GM12873 (cell line): ENCODE data around the gene CDC37L1.

Experiments
- TF ChIP-seq, protein P1 (sequence below): IDR thresholded peaks from 2 replicates; pipeline ENCODE4 v1.5.1; 2012; ENCODE audit warnings: low read depth, mild to moderate bottlenecking, moderate library complexity, low read length, control low read depth; ENCODE audit not compliant: insufficient read depth; ENCODE audit errors: missing control alignments

The CDC37L1 gene

DNA sequence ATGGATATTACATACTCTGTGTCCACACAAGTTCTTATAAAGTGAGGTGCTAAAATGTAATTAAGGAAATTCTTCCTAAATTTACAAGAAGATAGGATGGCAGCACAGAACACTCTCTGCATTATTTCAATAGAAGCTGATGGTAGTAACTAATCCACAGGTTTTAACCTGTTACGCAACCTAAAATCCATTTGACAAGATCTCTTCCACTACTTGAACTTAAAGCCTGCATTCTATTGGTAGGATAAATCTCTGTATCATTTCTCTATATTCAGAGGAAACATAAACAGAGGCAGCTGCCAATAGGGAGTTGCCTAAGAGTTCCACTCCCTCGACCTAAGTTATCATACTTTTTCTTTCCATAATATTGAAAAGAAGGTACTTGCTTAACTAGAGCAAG, 21.6 kb downstream of the CDC37L1 start:
- TF ChIP-seq, protein P1, sequence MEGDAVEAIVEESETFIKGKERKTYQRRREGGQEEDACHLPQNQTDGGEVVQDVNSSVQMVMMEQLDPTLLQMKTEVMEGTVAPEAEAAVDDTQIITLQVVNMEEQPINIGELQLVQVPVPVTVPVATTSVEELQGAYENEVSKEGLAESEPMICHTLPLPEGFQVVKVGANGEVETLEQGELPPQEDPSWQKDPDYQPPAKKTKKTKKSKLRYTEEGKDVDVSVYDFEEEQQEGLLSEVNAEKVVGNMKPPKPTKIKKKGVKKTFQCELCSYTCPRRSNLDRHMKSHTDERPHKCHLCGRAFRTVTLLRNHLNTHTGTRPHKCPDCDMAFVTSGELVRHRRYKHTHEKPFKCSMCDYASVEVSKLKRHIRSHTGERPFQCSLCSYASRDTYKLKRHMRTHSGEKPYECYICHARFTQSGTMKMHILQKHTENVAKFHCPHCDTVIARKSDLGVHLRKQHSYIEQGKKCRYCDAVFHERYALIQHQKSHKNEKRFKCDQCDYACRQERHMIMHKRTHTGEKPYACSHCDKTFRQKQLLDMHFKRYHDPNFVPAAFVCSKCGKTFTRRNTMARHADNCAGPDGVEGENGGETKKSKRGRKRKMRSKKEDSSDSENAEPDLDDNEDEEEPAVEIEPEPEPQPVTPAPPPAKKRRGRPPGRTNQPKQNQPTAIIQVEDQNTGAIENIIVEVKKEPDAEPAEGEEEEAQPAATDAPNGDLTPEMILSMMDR = no peak

DNA sequence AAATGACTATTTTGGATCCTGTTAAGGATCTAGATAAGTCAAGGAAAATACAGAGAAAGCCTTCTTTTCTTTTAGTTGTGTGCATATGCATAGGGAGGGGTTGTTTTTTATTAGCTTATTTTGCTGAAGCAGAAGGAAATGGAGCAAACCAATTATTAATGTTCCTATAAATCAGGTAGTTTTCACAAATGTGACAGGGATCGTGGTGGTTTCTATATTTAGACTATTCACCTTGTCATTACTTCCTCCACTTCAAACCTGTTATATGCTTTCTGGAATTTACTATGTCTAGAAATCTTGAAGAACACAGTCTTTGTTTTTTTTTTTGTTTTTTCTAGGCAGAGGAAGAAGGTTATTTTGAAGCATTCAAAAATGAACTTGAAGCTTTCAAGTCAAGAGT, 22.2 kb downstream of the CDC37L1 start:
- TF ChIP-seq, protein P1 = no peak

DNA sequence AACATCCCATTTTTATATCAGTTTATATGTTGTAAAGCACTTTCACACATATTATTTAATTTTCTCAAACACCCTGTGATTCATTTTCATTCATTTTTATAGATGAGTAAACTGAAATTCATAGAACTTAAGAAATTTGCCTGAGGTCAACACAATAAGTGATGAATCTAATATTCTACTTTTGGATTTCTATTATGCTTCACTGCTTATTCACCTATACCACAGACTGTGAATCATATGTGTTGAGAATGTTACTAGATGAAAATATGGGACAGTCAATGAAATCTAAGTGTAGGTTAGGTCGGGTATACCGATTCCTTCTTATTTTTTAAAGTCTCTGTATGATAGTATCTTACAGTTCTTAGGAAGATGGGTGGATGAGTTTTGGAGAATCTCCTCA, 24.8 kb downstream of the CDC37L1 start:
- TF ChIP-seq, protein P1 = no peak

DNA sequence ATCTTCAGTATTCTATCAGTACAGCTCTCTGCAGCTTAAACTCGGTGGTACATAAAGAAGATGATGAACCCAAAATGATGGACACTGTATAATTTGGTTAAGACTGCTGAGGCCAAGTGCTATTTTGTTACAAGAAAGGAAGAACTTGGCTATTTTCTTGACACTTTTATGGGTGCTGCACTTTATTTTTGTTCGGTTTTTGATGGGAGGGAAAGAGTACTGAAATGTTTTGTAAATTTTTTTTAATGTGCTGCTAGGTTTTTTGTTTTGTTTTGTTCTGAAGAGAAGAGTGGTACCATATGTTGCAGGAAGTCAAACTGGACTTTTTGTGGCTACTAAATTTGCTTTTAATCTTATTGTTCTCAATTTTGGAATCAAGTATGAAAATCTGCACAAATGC, 26.7 kb downstream of the CDC37L1 start:
- TF ChIP-seq, protein P1 = no peak

DNA sequence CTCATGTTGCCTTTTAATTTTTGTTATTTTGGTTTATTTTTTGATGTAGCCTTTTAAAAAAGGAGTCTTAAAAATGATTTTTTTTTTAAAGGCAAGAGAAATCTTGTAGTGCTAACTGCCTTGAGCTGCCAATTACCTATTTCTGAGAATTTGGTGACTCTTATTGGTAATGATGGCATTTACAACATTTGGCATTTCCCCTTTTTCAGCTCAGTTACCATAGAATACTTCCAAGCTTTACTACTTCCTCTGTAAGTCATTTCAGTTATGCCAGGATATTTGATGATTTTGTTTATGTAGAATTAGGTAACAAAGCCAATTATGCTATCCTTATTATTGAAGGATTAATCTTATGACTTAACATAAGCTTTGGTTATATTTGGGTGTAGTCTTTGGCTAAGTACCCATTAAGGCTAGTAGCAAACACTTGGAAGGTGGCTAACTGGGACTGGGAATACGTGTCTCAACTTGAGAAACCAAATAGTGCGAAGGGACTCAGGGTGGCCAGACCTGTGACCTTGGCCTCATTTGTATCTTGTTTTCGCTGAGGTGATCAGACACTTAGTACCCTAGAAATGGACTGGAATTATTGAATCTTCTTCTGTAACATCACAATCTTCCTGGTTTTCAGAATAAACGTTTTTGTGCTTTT, 27.7 kb downstream of the CDC37L1 start:
- TF ChIP-seq, protein P1 = no peak

DNA sequence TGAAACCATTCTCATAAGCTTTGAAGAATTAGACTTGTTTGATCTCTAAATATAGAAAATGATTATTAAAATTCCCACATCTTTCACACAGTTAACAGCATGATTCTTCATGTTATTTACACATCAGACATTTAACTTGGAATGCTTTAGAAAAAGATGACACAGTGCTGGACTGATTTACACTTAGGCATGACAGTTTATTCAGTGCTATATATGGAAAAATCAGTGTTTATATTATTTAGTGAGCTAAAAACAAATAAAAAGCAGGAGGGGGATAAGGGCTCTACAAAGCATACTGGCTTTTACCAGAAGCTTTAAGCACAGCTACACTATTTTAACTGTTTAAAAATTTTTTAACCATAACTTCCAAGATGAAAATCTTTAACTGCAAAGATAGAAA, 30.0 kb downstream of the CDC37L1 start:
- TF ChIP-seq, protein P1 = no peak

DNA sequence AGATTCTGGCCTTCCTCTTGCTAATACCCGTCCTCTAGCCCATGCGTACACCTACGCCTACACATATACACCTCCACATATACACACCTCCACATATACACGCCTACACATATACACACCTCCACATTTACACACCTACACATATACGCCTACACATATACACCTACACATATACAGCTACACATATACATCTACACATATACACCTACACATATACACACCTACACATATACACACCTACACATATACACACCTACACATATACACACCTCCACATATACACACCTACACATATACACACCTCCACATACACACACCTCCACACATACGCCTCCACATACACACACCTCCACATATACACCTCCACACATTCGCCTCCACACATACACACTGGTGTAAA, 34.5 kb downstream of the CDC37L1 start:
- TF ChIP-seq, protein P1 = no peak
